NT2/D1 (cell line): ENCODE measurements around the gene DPY19L2.
"Not testable (repeated sequence)": the region's sequence is repeated elsewhere in the genome, so short reads cannot be mapped to it uniquely, and the experiment has no call there.

Experiments
- SUZ12 ChIP-seq: IDR thresholded peaks from 2 replicates; pipeline ENCODE4 v1.6.1; 2011; ENCODE audit not compliant: insufficient read length, insufficient read depth; ENCODE audit errors: extremely low read depth
- ZNF274 ChIP-seq: IDR thresholded peaks from 2 replicates; pipeline ENCODE4 v1.6.1; 2011; ENCODE audit warnings: mild to moderate bottlenecking, low read depth, low read length

DNA sequence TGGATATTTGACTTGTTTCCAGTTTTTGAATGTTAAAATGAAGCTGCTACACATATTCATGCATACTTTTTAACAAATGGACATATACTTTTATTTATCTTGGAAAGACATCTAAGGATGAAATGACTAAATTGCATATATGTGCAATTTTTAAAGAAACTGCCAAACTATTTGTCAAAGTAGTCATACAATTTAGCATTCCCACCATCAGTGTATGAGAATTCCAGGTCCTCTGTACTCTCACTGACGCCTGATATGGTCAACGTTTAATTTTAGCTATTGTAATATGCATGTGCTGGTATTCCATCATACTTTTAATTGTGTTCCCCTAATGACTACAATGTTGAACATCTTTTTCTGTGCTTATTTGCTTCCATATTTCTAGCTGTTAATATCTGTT, 22.5 kb upstream of the DPY19L2 start:
- TF ChIP-seq ZNF274, SUZ12: not testable (repeated sequence)
